AG09319 (cell line): ENCODE results near the gene PRRC2A.

ENCODE experiments used
- DNase-seq: peaks from one replicate; pipeline ENCODE4 v3.0.0-alpha.2; 2010; ENCODE audit warnings: low read depth; ENCODE audit errors: extremely low read depth
- TF ChIP-seq, protein P1 (sequence below): IDR thresholded peaks from 2 replicates; pipeline ENCODE4 v1.5.1; 2011; ENCODE audit warnings: low read depth, mild to moderate bottlenecking, inconsistent platforms, low read length, moderate library complexity

The PRRC2A gene

DNA sequence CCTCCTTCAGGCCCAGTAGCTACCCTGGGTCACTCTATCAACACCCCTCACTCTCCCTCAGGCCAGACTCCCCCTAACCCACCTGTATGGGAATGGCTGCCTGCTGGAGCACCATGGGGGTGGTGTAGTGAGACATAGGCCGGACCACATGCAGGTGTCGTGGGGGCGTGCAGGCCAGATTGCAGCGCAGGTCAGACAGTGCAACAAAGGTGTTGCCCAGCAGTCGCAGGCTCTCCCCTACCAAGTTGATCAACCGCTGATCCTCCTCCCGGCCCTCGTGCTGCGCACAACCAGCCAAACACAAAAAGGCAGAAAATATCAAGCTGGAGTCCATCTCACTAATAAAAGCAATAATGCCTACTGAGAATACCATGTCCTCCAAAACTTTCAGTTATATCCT, 24.8 kb downstream of the PRRC2A start:
- TF ChIP-seq, protein P1, sequence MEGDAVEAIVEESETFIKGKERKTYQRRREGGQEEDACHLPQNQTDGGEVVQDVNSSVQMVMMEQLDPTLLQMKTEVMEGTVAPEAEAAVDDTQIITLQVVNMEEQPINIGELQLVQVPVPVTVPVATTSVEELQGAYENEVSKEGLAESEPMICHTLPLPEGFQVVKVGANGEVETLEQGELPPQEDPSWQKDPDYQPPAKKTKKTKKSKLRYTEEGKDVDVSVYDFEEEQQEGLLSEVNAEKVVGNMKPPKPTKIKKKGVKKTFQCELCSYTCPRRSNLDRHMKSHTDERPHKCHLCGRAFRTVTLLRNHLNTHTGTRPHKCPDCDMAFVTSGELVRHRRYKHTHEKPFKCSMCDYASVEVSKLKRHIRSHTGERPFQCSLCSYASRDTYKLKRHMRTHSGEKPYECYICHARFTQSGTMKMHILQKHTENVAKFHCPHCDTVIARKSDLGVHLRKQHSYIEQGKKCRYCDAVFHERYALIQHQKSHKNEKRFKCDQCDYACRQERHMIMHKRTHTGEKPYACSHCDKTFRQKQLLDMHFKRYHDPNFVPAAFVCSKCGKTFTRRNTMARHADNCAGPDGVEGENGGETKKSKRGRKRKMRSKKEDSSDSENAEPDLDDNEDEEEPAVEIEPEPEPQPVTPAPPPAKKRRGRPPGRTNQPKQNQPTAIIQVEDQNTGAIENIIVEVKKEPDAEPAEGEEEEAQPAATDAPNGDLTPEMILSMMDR: no peak
- DNase-seq: no peak

DNA sequence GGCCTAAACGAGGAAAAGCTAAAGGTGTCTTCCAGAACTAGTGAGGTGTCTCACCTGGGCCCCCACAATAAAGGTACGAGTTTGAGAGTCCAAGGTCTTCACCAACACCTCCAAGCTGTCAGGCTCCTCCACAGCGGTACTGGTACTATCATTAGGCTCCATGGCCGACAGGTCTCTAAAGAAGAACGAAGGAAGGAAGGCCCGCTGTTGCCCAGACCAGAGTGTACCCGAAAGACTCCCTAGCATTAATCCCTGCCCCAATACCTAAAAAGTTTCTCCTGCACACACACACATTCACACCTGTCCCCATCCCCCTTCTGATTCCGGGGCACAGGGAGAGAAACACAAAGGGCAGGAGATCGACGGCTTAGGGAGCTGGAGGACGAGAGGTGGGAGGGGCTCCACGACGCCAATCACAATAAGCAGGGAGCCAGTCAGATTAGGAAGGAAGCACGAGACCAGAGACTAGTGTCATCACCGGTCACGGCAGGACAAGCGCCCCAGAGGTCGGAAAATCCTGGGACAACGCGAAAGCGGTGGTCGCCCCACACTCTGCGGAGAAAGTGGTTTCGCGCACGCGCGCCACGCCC, 31.2 kb downstream of the PRRC2A start:
- TF ChIP-seq, protein P1: no peak
- peak; percentile 53 for DNase-seq

DNA sequence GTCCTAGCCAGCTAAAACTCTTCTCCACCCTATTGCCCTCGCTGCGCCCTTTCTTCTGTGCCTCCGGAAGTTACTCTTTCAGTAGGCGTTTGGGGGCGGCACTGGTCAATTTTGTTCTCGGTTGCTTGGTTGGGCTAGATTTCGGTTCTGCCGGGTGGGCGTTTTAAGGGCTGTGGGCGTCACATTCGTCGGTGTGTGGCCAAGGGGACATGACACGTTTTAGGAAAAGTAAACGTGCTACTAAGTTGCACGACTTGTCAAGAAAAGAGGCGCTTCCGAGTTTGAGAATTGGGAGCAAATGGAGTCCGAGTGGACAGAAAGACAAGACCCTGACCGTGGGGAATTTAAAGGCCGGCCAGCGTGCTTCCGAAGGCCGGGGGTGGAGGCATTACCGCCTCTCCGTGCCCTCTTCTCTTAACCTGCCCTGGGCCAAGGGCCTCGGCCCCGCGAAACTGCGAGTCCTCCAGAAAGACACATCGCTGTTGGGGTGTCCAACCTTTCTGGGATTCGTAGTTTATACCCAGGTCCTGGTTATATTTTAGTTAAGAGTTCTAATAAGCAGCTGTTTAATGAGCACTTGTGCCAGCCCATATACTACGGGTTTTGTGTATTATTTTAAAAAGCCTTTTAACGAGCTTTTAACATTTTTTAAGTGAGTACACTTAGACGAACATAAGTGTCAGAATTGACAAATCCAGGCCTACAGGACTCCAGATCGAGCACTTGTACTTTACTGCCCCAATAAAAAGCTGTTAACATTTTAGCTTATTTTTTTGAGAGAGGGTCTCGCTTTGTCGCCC, 32.6 kb downstream of the PRRC2A start:
- DNase-seq: no peak
- TF ChIP-seq, protein P1: peak; percentile 9

DNA sequence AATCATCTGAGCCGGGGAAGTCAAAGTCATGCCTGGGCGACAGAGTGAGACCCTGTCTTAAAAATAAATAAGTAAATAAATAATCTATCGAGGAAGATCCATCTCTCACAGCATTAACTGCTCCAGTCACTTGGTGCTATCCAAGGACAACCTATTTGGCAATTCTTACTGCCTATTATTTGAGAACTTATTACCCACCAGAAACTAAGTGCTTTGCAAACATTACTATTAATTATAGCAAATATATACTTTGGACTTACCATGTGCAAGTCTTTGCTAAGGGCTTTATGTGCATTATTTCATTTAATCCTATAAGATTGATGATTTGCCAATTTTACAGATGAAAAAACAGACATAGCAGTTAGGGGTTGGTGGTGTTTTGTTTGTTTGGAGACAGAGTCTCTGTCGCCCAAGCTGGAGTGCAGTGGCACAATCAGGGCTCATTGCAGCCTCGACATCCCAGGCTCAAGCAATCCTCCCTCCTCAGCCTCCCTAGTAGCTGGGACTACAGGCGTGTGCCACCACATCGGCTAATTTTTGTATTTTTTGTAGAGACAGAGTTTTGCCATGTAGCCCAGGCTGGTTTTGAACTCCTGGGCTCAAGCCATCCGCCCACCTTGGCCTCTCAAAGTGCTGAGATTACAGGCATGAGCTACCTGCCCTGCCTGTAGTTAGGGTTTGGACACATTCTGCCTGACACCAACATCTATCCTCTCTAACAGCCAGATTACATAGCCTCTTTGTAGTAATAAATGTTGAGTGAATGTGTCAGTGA, 34.2 kb downstream of the PRRC2A start:
- DNase-seq: no peak
- TF ChIP-seq, protein P1: no peak

DNA sequence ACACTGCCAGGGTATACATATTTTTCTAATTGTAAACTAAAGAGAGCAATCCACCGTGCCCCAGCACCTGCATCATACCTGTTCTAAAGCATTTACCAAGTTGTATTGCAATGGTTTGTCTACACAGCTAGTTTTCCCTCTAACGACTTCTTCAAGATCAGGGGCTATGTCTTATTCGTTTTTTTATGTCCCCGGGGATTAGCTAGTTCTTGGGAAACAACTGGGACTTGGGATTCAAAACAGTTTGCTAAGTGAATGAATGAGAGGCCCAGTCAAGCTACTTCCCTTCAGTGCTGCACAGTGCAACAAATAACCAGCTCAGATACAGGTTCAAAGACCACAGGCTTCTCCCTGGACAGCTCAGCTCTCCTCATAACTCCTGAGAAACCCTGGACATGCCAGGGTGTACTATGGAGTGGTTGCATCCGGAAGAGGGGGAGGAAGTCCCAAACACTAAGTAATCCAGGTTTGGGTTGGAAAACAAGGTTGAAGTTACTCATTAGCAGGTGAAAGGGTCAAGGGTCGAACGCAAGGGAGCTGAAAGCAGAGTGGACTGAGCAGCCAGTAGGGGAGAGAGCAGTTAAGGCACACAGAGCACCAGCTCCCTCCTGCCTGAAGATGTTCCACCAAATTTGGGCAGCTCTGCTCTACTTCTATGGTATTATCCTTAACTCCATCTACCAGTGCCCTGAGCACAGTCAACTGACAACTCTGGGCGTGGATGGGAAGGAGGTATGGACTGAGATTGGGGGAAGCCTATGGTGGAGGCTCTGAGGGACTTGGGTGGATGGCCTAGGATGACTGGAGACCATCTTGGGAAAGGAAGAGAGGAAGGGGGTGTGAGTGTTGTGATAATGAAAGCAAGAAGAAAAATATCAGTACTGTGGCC, 35.1 kb downstream of the PRRC2A start, which contains the start of gene APOM:
APOM (plus strand) TSS at position 546 of the 889 bp plus-strand sequence; CDS start at position 619, 73 bp downstream.
- TF ChIP-seq, protein P1: no peak
- DNase-seq: no peak

DNA sequence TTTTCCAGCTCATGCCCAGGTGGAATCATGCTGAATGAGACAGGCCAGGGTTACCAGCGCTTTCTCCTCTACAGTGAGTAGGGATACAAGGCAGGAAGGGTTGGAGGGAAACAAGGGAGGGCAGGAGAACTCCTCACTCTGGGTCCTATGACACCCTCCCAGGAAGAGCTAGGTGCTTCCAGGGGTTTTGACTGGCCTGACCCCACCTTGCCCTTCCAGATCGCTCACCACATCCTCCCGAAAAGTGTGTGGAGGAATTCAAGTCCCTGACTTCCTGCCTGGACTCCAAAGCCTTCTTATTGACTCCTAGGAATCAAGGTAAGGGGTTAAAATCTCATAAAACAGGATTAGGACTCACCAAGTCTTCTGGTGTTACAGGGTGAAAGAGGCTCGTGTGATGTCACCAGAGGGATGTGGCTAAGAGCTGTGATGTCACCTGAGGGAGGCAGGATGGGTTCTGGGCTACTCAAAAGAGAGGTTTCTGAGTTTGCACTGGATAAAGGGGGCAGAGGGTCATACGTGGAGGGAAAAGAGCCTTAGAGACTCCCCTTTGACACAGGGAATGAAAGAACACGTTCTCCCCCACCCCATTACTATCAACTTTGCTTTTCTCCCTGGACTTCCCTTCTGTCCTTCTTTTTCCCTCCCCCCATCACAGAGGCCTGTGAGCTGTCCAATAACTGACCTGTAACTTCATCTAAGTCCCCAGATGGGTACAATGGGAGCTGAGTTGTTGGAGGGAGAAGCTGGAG, 37.1 kb downstream of the PRRC2A start:
- DNase-seq: no peak
- TF ChIP-seq, protein P1: no peak
